Fibroblast of skin of right quadriceps (primary cell): Measurements from ENCODE around the gene SEC14L2.

Source experiments
- DNase-seq: peaks from one replicate; pipeline ENCODE4 v3.0.0-alpha.2; 2013

SEC14L2 gene

DNA sequence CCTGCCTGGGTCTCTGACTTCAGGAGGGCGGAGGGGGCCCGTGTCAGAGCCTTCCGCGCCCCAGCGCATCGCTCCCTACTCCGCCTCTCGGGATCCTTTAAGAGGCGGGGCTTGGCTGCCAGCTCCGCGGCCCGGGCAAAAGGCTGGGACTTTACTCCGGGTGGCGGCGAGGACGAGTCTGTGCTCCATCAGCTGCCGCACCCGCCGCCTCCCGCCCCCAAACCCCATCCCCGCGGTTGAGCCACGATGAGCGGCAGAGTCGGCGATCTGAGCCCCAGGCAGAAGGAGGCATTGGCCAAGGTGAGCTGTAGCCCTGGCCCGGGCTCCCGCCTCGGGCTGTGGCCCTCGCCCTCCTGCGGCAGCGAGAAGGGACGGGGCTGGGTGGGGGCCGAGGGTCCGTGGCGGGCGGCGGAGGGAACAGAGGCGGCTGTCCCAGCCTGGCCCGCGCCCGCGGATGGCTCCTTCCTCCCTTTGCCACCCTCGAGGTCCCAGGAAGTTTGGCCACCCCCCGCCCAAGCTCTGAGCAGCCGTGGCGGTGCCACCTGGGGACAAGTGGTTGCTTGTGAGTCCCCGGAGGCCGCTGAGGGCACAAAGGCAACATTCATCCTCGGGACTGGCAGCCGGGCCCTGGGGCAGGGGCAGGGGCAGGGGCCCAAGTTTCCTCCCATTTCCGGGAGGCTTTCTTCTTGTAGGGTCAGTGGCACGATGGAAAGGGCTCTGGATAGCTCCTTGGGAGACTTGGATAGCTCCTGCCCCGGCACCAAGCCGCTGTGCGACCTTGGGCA, at the start of gene SEC14L2:
Gene SEC14L2 (plus strand): TSS at position 148 of the 785 bp plus-strand sequence. CDS start 99 bp downstream, at position 247.
- peak; percentile 53 for DNase-seq

DNA sequence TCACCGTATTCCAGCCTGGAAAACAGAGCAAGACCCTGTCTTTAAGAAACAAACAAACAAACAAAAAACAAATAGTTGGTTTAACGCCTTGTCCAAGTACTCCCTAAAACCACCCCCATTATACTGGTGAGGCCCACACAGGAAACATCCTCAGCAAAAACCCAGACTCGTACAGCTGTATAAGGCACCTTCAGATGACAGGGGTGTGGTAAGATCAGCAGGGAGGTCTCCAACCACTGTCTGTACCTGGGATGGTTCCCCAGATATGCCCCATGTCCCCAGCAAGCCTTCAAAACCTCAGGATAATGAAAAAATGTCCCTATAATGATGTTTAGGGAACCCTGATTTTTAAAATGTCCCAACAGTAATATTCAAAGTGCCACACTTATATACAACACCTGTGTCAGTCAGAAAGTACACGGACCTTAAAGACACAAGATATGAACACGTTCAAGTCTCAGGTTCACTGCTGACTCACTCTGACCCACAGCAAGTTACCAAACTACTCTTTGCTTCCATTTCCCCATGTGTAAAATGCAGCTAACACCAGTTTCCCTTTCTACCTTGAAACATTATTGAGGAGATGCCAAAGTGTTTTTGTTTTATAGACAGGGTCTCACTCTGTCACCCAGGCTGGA, 49.4 kb upstream of the SEC14L2 start:
- no peak for DNase-seq

GRCh38 chr22:30348404-30348803, 48.4 kb upstream of the SEC14L2 start:
- no peak for DNase-seq

- DNase-seq, result peak; percentile 12
Observed at GRCh38 chr22:30348809-30349208, 48.0 kb upstream of the SEC14L2 start.

GRCh38 chr22:30351226-30351625, 45.6 kb upstream of the SEC14L2 start:
- no peak for DNase-seq

DNA sequence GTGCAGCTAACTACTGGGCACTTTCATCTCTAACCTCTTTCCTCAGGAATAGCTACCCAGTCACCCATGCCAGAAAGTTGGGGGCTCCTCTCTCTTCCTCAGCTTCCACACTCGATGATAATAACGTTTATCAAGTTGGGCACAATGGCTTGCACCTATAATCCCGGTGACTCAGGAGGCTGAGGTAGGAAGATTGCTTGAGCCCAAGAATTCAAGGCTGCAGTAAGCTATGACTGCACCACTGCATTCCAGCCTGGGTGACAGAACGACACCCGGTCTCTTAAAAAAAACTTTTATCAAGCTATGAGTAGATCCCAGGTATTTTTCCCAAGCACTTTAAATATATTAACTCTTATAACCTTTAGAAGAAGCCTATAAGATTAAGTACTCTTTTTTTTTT, 42.2 kb upstream of the SEC14L2 start:
- DNase-seq, result no peak

DNA sequence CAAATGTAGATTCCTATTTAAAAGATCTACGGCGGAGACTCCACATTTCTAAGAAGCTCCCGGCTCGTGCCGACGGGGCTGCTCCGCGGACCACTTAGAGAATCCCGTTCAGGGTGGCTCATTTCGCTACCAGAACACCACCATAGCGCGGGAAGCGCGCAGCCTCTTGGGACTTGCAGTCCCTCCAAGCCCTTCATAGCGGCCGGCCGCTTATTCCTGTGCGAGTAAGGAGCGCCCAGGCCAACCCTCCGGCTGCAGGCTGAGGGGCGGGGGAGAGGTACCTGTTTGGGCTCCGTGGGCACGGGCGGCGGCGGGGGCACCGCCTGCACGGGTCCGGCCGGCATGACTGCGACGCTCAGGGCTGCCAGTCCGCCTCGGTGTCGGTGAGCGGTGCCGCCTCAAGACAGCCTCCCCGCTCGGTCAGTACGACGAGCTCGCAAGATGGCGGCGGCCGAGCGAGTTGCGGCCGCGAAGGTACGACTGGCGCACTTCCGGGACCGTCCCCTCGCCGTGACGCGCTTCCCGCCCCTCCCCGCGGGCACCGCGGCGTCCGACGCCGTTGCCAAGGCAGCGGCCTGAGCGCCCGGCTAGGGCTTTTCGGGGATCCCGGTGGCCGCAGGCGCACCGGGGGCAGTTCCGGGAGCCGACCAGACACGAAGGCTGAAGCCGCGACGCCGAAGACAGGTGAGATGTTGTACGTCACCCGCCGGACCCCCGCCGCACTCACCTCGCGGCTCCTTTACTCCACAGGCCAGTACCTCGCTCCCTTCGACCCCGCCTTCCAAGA, 40.2 kb upstream of the SEC14L2 start, which contains the start of the genes CCDC157 and SF3A1:
Gene CCDC157 (plus strand): TSS at position 559 of the 787 bp plus-strand sequence. CDS start 8,994 bp downstream, outside the sequence.
Gene SF3A1 (minus strand): TSS at position 446 of the 787 bp plus-strand sequence. CDS start 102 bp downstream, at position 344.
- peak; percentile 88 for DNase-seq

DNA sequence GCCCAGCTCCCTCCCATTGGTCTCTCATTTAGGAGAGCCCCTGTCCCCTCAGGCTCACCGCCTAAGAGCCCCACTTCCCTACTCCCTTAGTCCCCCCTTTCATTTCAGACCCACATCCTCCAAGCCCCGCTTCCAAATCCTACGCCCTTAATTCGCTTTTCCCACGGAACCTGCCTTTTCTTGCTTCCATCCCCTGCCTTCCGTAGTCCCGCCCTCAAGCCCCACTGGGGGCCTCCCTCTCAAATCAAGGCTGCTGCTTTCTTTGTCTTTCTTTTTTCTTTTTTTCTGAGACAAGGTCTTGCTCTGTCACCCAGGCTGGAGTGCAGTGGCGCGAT, 39.6 kb upstream of the SEC14L2 start:
- DNase-seq, result no peak

GRCh38 chr22:30357650-30358215, 39.1 kb upstream of the SEC14L2 start:
- no peak for DNase-seq

DNA sequence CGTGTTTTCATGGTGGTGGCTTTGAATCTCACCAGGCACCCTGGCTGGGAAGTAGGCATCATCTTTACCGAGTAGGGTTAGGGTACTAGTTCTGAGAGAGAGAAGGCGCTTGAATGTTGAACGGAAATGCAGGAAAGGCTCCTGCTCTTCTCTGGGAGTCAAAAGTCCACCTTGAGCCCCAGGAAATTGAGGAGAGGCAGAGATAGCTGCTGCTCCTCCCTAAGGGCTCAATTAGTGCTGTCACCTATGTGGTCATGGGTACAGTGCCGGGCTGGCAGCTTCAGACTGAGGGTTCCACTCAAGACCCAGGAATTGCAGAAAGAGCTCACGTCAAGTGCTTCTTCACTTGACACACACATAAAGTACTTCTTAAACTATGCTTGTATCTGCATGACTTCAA, 38.3 kb upstream of the SEC14L2 start:
- DNase-seq, result no peak

- DNase-seq, result no peak
Observed at GRCh38 chr22:30361916-30362650, 34.7 kb upstream of the SEC14L2 start.

- no peak for DNase-seq
Observed at GRCh38 chr22:30362651-30363281, 34.1 kb upstream of the SEC14L2 start.

DNA sequence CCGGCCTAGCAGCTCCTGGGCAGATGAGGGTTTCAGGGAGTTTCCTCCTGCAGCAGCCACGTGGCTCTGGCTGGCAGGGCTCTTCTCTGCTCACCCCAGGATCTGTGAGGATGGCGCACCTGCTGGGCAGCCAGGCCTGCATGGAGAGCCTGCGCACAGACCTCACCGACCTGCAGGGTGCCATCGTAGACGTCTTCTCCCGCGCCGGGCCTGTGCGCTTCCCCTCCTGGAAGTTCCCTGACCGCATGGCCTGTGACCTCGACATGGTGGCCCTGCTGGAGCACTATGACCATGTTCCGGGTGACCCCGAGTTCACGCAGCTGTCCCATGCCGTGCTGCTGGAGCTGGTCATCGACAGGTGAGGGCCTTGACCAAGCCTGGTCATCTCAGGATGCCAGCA, 30.9 kb upstream of the SEC14L2 start:
- DNase-seq, result no peak

DNA sequence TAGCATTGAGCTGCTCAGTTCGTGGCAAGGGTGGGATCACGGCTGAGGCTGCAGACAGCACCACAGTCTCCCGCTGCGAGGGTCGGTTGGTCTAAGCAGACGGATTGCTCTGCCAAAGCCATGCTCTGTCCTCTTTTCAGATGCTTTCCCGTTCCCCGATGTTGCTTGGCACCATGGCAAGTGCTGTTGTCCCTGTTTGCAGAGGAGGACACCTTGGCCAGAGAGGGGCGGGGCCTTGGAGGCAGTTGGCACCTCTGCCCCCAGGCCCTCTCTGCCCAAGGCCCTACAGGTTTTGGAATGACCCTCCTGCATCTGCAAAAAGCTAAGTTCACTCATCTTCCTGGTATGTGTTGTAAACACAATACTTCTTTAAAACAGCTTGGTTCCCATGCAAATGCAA, 28.4 kb upstream of the SEC14L2 start:
- DNase-seq, result no peak

DNA sequence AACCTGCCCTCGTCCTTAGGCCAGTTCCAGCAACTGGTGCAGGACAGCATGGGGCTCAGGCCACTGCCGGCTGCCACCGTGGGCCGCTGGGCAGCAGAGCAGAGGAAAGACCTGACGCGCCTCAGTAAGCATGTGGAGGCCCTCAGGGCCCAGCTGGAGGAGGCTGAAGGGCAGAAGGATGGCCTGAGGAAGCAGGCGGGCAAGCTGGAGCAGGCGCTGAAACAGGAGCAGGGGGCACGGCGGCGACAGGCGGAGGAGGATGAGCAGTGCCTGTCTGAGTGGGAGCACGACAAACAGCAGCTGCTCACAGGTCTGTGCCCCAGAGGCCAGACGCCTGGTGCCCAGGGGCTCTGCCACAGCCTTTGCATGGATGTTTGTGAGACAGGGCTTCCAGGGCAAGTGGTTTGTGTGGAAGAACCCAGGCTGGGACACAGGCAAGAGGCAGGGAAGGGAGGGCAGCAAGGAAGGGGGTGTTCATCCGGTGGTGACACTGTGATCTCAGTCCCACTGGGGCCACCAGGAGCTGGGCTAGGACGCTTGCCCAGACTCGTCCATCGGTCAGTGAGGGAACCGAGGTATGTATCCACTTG, 26.1 kb upstream of the SEC14L2 start:
- DNase-seq, result no peak

GRCh38 chr22:30371321-30371720, 25.5 kb upstream of the SEC14L2 start:
- no peak for DNase-seq

DNA sequence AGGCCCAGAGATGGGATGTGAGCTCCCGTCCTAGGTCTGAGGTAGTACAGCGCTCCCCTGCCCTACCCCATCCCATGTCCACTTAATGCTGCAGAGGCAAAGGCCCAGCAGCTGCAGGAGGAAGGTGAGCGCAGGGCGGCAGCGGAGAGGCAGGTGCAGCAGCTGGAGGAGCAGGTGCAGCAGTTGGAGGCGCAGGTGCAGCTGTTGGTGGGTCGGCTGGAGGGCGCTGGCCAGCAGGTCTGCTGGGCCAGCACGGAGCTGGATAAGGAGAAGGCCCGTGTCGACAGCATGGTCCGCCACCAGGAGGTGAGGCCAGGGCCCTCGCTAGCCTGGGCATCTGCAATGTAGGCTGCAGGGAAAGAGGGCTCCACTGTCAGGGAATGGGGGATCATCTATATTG, 24.8 kb upstream of the SEC14L2 start:
- no peak for DNase-seq

- DNase-seq, result no peak
Observed at GRCh38 chr22:30372915-30373314, 23.9 kb upstream of the SEC14L2 start.

DNA sequence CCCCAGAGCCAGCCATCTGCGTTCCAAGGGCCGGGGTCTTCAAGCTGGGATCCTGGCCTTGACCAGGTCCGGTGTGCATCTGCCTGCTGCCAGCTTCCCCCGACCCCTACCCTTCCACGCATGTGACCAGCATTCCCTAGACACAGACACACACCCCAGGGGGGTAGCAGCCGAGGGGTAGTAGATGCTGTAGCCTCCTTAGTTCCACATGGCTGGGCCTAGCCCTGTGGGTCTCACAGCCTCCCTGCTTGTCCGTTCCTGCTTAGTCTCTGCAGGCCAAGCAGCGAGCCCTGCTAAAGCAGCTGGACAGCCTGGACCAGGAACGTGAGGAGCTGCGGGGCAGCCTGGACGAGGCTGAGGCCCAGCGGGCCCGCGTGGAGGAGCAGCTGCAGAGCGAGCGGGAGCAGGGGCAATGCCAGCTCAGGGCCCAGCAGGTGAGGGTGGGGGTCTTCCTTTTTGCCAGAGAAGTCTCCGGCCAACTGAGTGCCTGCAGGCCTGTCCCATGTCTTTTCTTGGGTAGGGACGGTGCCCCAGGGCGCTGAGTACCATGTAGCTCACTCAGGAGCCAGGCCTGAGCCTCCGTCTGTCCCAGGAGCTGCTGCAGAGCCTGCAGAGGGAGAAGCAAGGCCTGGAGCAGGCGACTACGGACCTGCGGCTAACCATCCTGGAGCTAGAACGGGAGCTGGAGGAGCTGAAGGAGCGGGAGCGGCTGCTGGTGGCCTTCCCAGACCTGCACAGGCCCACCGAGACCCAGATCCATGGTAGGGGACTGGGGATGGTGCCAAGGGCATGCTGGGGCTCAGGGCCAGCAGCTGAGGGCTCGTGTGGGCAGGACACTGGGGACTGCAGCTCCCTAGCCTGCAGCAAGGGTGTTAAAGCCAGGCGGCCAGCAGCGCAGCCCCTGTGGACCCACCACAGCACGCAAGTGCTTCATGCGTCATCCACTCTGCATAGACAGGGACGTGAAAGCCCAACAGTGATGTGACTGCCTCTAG, 23.2 kb upstream of the SEC14L2 start:
- no peak for DNase-seq

DNA sequence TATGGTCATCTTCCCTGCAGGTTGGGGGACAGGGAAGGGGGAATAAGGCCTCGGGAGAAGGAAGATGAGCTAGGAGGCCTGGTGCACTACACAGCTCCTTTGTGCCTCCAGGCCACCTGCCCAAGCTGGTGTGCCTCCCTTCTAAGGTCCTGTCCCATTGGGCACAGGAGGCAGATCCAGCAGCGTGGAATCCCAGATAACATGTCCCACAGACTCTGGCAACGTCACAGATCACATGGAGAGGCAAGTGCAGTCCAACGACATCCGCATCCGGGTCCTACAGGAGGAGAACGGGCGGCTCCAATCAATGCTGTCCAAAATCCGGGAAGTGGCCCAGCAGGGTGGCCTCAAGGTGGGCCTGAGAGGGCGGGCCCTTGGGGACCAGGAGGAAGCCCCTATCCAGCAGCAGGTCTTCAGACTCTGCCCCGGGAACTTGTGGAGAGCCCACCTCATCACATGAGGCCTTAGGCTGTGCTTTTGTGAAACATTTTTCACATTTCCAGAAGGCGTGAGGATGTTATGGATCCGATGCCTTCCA, 21.4 kb upstream of the SEC14L2 start:
- DNase-seq, result no peak
